Gastrocnemius medialis (tissue), 4 donors: ENCODE data around the gene TPSB2.

ENCODE experiments used
- POLR2A ChIP-seq, 2 donors: fragments of 450-650 bp; IDR thresholded peaks; one replicate each; pipeline ENCODE4 v1.6.1; 2017; ENCODE audit warnings: antibody characterized with exemption in 2 of 2, mild to moderate bottlenecking in 2 of 2, moderate library complexity in 2 of 2
- TF ChIP-seq, protein P1 (sequence below), 5 experiments: fragments of 450-650 bp in 3 of 5; fragments of 200-600 bp in 2 of 5; sonication (generic) in 2 of 5; IDR thresholded peaks in 4 of 5; conservative IDR thresholded peaks in 1 of 5; 1 replicate in 4 of 5; 2 replicates in 1 of 5; pipeline ENCODE4 v1.5.1; 2016 to 2019; ENCODE audit warnings: antibody characterized with exemption in 5 of 5, mild to moderate bottlenecking in 3 of 5, moderate library complexity in 3 of 5

DNA sequence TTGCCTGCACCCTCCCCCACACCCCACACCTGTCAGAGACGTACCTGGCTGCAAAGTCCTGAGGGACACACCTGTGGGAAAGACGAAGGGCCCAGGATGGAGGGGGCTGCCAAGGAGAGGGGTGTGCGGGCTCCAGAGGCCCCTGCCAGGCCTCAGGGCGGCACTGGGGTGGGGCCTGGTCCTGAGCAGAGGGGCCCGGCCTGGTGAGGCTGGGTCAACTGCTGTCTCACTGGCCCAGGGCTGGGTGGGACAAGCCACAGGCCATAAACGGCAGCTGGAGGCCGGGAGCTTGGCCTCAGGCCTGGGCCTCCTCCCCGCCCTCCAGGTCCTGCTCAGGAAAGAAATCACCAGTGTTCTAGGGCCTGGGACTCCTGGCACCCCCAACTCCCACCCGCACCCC, 5.4 kb downstream of the TPSB2 start:
- TF ChIP-seq, protein P1, sequence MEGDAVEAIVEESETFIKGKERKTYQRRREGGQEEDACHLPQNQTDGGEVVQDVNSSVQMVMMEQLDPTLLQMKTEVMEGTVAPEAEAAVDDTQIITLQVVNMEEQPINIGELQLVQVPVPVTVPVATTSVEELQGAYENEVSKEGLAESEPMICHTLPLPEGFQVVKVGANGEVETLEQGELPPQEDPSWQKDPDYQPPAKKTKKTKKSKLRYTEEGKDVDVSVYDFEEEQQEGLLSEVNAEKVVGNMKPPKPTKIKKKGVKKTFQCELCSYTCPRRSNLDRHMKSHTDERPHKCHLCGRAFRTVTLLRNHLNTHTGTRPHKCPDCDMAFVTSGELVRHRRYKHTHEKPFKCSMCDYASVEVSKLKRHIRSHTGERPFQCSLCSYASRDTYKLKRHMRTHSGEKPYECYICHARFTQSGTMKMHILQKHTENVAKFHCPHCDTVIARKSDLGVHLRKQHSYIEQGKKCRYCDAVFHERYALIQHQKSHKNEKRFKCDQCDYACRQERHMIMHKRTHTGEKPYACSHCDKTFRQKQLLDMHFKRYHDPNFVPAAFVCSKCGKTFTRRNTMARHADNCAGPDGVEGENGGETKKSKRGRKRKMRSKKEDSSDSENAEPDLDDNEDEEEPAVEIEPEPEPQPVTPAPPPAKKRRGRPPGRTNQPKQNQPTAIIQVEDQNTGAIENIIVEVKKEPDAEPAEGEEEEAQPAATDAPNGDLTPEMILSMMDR (IDR thresholded peaks at IDR 0.05 in 4 of 5, conservative IDR thresholded peaks at IDR 0.05 in 1 of 5): no peak
- no peak for TF ChIP-seq POLR2A (IDR thresholded peaks at IDR 0.05)
